NCI-H1930 (cell line): ENCODE data around the gene CDK5RAP2.

Experiments used
- DNase-seq, 2 experiments: peaks; one replicate each; lab custom pipeline; 2025; lab: John Stamatoyannopoulos, UW

CDK5RAP2 gene

DNA sequence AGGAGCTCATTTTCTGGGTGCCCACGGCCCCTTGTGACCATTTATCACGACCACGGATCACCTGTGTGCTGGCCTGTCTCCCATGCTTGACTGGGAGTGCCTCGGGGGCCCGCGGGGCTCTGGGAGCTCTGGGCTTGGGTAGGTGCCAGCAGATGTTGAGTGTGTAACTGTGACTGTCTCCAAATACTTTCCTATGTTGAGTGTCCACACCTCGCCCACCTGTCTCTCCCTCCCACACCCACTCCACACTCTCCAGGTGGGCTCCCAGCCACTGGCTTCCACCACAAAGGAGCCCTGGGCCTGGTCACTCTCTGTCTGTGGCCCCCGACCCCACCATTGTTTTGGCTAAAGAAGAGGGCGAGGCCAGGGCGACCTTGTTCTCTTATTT is 196.4 kb downstream of the CDK5RAP2 start:
- DNase-seq, result no peak

DNA sequence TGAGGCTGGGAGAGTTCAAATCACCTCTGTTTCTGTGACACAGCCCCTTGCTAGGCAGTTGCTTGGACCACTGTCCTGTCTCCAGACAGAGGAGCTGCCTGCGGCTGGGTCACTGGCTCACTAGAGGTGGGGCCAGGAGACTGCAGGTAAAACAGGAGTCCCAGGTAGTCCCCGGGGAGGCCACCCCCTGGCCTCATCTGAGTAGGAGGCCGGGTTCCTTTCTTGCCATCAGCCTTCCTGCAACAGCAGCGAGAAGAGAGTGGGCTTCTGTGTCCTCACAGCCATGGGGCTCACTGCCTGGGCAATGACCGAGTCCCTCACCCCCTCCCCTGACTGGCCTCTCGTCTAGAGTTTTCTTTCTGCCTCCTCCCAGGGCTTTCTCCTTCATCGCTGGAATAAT is 197.5 kb downstream of the CDK5RAP2 start:
- no peak for DNase-seq

DNA sequence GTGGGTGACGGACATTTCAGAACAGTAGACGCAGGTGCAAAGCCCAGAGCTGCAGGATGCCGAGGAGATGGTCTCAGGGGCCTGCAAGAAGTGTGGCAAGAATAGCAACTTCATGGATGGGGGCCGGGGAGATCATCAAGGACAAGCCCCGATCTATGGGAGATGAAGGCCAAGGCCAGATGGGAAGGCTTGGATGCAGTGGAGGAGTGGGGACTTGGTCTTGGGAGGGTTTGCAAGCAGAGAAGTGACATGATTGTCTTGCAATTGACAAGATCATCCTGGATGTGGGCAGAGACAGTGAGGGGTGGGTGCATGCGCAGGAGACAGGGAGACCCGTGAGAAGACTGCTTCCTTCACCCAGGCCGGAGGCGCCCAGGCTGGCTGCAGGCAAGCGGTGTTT is 198.1 kb downstream of the CDK5RAP2 start:
- no peak for DNase-seq

DNA sequence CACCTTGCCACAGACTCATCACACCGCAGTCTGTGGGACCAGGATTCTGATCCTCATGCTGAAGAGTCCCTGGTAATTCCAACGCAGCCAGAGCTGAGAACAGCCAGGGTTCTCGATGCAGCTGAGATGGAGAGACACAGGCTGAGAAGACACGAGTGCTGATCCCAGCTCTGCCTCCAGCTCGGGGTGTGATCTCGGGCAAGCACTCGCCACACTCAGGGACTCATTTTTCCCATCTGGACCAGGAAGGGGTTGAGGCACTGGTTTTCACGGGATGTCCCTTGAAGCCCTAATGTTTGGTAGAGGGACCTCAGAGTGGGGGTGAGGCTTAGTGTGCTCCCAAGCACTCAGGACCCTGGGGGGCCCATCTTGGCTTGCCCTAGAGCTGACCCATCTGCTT is 200.4 kb downstream of the CDK5RAP2 start:
- no peak for DNase-seq

DNA sequence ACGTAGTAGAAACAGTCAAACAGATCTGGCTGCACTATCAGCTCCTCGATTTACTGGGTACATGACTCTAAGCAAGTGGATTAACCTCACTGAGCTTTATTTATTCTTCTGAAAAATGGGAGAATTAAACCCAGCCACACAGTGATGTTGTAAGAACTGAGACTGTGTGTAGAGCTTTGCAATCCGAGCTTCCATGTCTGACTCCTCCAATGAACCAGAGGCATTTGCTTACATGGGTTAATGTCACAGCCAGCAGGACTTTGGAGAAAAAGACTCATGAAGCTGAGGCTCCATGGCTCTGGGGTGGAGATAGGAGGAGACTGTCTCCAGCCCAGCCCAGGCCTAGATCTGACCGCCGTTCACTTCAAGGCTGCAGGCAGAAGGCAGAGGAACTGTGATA is 201.3 kb downstream of the CDK5RAP2 start:
- DNase-seq, result no peak

DNA sequence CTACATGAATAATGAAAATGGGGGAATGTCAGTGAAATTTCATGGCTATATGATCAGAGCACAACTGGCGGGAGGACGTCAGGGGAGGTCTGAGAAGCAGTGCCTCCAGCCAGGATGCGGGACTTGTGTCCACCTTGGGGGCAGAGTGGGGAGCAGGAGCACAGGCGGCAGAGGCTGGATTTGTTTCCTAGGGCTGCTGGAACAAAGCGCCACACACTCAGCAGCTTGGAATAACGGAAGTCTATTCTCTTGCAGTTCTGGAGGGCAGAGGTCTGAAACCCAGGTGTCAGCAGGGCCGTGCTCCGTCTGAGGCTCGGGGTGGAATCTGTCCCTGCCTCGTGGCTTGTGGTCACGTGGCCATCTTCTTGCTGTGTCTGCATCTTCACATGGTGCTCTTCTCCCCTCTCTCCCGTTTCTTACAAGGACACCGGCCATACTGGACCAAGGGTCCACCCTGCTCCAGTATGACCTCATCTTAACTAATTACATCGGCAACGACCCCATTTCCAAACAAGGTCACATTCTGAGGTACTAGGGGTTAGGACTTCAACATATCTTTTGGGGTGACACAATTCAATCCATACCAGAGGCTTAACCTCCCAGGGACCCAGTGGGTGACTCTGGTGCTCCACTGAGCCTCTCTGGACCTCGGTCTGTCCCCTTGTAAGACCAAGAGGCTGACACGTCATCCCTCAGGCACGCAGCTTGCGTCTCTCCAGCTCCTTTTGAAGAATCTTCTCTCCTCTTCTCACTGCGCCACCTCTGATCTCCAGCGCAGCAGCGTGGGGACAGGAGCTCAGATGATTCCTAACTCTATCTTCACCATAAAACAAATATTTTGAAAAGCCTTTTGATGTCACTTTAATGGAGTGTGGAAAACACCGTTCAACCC is 202.5 kb downstream of the CDK5RAP2 start:
- no peak for DNase-seq

DNA sequence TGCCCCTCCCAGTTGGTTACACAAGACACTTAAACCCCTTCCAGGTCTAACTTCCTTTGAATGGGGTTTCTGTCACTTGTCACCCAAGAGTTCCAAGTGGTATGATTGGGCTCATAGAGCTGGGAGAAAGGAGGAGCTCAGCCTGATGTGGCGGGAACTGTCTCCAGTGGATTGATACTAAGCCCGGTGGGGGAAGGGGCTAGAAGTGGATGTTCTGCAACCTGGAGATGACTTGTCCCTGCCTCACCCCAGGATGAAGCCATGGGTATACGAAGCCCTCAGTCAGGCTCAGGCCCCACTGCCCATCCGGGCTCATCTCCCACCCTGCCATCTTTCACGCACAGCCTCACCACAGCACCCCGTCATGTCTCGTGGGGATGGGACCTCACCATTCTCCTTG is 203.9 kb downstream of the CDK5RAP2 start:
- DNase-seq, result no peak

DNA sequence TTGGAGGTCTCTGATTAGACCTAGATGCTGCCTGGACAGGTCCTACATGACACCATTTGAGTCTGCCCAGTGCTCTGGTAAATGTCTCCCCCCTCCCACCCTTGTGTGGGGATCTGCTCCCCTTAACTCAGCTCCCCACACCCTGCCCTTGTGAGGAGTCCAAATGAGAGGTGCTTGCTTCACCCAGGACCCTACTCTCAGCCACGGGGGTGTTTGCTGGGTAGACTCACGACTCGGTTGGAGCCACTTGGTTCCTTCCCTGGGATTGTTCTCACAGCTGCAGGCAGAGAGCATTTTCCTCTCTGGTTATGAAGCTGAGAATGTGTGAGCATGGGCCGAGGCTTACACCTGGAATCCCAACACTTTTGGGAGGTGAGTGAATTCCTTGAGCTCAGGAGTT is 204.7 kb downstream of the CDK5RAP2 start:
- no peak for DNase-seq

DNA sequence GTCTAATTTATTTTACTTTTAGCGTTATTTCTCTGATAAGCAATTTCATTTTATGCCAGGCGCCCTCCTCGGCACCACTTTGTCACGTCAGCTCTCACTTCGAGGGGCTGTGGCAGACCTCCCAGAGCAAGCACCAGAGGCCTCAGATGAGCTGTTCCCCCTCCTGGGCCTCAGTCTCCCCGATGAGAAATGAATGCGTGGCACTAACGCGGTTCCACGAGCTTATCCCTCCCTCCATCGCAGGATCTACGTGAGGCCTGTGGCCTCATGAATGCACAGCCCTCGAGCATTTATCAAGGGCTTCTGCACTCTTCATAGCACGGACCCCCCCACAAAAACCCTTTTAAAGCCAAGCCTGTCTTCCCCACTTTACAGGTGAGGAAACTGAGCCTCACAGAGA is 205.2 kb downstream of the CDK5RAP2 start:
- DNase-seq, result no peak

DNA sequence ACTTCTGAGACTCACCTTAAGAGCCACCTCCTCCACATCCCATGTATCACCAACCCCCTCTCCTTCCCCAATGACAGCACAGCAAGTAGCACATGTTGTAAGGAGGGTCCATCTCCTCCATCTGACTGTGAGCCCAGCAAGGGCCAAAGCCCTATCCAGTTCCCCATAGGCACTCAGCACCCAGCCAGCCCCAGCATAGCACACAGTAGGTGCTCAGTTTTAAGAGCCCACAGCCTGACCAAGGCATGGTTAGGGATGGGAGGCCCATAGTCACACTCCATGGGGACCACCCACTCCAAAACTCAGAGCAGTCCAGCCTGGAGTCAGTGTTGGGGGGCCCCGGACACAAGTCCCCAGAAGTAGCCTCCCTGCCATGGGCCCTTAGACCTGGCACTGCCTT is 205.7 kb downstream of the CDK5RAP2 start:
- no peak for DNase-seq

DNA sequence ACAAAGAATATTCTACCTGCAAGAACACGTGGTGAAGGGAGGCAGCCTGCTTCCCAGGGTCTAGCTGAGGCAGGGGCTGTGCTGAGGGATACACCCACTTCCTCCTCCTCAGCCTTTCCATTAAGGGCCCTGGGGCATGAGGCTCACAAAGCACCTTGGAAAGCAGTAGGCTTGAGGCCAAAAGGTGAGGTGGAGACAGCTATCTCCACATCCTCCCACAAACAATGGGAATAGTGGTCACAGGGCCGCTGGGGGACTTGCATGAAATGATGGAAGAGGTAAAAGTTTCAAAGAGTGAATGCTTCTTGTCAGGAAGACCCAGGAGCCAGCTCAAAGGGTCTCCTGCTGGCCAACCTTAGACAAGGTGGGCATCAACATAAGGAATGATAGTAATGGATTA is 207.9 kb downstream of the CDK5RAP2 start:
- no peak for DNase-seq

DNA sequence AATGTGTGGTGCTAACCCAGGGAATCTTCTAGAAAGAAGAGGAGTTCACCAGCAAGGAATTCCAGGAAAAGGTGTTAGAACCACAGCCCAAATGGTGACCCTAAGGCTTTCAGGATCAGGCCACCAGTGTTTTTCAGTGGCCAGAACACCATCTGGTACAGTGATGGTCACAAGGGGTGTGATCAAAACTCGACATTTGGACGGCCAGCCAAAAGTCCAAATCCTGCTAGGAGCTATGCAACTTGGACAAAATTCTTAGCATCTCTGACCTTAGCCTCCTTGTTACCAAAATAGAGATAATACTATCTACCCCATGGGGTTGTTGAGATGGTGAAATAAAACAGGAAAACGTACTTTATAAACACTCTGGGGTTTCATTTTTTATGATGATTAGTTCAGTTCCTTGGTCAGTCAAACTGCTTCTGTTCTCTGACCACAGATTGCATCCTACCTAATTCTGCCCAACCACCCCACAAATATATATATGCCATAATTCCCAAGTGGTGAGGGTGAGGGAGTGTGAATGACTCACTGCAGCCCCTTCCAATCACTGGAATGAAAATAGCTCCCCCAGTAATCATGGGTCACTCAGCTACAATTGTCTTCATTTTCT is 210.3 kb downstream of the CDK5RAP2 start:
- DNase-seq, result no peak

DNA sequence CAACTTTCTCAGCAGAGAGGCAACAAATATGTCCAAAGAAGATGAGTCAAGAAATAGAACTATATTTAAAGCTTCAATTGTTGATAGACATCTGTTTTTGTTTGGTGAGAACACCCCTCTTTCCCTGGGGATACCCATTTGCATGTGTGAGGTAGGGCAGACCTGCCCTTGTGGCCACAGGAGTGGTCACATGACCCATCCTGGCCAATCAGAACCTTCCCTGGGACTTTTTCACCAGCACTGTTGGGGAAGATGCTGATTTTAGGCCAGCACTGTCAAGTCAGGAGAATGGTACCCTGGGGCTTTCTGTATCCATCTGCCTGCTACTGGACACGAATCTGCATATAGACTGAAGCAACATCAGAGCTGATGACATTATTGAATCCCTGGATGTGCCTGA is 211.2 kb downstream of the CDK5RAP2 start:
- DNase-seq, result no peak

DNA sequence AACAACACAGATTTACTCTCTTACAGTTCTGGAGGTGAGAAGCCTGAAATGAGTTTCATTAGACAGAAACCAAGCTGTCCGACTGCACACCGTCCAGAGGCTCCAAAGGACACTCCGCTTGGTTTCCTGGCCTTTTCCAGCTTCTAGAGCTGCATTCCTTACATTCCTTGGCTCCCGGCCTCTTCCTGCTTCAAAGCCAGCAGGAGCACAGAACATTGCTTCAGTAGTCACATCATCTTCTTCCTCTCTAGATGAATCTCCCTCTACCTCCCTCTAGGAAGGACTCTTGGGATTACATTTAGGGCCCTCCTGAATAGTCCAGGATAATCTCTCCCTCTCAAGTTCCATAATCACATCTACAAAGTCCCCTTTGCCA is 213.3 kb downstream of the CDK5RAP2 start:
- DNase-seq, result no peak

DNA sequence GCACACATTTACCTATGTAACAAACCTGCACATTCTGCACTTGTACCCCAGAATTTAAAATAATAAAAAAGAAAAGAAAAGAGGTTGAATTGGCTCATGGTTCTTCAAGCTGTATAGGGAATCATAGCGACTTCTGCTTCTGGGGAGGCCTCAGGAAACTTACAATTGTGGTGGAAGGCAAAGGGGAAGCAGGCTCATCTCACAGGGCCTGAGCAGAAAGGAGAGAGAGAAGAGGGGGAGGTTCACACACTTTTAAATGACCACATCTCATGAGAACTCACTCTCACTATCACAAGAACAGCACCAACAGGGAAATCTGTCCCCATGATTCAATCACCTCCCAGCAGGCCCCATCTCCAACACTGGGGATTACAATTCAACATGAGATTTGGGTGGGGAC is 214.6 kb downstream of the CDK5RAP2 start:
- DNase-seq, result no peak

DNA sequence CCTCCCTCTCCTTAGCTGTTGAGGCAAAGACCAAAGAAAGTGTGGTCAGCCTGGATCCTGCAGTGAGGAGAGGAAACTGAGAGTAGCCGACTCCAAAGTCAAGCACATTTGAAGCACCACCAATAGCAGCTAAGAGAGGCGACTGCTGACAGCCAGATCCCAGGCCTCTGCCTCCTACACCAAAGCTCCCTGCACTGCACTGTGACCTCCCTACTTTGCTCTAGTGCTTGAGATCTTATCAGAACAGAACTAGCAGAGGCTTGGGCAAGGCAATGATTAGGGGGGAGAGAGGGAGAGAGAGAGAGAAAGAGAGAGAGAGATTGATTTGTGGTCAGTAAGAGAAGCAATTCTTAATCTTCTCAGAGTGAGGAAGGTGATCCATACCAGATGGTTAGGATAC is 216.3 kb downstream of the CDK5RAP2 start:
- no peak for DNase-seq

DNA sequence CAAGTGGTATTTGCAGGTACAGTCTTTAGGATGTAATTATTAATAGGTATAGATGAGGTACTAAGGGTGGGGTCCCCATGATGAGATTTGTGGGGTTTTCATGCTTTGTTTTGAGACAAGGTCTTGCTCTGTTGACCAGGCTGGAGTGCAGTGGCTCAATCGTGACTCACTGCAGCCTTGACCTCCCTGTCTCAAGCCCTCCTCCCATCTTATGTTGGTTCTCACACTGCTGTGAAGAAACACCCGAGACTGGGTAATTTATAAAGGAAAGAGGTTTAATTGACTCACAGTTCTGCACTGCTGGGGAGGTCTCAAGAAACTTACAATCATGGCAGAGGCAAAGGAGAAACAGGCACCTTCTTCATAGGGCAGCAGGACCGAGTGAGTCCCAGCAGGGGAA is 217.5 kb downstream of the CDK5RAP2 start:
- DNase-seq, result no peak

DNA sequence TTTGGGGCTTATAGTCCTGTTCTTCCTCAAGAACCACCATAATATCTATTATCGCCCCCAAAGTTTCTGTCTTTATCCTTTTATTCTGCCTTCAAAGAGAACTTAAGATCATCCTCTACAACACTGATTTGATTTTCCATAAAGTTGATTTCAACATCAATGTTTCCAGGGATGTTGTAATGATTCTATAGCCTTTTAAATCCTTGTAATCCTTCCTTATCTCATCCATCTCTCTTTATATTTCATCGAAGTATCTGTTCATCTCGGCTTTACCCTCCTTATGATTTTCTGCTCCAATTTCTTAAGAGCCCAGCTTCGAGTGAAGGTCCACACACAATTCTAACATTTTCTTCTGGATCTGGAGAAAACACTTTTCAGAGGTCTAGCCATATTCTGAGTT is 218.4 kb downstream of the CDK5RAP2 start:
- no peak for DNase-seq

DNA sequence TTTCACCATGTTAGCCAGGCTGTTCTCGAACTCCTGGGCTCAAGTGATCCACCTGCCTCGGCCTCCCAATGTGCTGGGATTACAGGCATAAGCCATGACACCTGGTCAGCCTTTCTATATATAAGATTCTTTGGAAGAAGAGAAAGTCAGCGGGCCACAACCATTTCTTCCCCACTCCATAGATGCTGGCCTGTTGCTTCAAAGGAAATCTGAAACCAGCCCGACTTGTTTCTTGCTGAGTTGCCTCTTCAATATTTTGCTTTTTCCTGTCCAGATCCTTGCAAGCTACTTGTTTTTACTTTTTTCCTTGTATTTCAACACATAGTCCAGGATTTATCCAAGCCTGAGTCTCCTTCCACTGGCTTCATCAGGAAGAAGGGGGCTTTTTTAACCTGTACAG is 219.5 kb downstream of the CDK5RAP2 start:
- no peak for DNase-seq

DNA sequence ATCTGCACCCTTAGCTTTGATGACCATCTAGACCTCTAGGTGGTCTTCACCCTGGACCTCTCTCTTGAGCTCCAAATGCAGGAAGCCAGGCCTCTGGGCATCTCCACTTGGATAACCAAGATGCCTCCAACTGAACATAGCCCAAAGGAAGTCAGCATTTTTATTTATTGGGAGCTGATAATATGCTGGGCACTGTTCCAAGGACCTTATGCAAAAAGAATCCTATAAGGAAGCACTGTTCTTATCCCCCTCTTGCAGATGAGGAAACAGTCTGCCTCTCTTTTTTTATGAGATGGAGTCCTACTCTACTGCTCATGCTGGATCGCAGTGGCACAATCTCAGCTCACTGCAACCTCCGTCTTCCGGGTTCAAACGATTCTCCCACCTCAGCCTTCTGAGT is 219.9 kb downstream of the CDK5RAP2 start:
- no peak for DNase-seq

DNA sequence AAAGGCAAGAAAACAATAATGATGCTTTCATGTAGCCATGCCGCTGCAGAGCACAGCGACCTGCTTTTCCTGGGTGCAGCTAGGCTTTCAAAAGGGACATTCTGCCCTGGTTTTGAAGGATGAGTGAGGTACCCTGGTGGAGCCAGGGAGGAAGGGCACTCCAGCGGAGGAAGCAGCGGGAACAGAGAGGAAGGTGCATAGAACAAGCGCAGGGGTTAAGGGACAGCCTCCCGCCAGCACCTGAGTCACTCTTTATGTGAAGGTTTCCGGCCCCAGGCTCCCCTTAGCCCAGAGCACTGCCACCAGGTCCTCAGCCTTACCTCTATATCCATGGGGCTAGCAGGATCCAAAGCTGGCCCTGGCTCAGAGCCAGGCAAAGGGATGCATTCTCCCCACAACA is 221.1 kb downstream of the CDK5RAP2 start:
- DNase-seq, result no peak

DNA sequence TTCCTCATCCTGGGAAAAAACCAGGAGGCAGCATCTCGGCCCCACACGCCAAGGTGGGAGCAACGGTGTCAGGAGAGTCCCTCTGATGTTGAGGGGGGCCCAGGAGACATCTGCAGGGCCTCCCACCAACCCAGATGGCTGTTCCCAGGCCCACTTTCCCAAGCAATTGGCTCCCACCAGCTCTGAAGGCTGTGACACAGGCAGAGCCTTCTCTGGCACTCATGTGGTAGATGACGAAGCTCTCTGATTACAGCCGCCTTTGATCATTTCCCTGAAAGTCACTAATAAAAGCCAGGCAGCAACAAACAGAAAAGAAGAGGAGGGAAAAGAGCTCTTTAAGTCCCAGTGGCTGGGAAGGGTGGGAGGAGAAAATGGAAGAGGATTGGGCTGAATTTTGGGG is 226.5 kb downstream of the CDK5RAP2 start:
- no peak for DNase-seq

DNA sequence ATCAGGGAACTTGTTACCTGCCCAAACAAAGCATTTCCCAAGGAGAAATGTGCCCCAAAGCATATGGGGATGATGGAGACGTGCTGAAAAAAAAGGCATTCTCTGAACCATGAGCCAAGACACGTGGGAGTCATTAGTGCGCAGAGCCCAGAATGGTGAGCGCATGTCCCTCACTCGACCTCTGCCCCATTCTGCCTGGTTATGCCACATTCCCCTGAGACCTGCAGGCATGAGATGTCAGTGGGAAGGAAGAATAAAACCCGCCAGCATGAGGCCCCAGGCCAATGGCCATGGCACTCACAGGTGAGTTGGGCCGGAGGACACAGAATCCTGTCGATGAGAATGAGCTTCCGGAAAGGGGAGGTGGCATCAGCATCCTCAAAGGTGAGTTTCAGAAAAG is 228.9 kb downstream of the CDK5RAP2 start:
- DNase-seq, result no peak

DNA sequence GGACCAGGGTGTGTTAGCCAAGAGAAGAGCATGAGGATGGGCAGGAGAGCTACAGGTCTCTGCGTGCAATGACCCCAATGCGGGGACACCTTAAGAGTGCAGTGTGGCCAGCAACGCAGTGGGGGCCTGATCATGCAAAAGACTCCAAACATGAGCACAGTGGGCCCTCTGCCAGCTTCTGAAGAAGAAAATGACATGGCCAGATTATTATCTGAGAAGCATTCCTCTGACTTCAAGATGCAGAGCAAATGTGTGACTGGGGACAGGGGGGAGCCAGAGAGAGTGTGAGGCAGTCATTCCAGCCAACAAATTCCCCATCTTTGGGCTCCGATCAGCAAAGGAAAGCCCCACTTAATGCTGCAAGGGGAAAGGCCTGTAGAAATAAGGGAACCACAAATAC is 229.4 kb downstream of the CDK5RAP2 start:
- DNase-seq, result no peak
